HUES64 (cell line): ENCODE results near the gene PRIM2.
"Not testable (repeated sequence)": the region's sequence is repeated elsewhere in the genome, so short reads cannot be mapped to it uniquely, and the experiment has no call there.

Experiments
- H3K27ac ChIP-seq: 2 replicates; pipeline ENCODE4 v1.7.0; 2013; ENCODE audit warnings: low read depth, low read length, inconsistent platforms
- H3K27me3 ChIP-seq: 2 replicates; pipeline ENCODE4 v1.6.1; 2013; ENCODE audit warnings: mild to moderate bottlenecking, low read length; ENCODE audit not compliant: insufficient read depth
- H3K36me3 ChIP-seq: 2 replicates; pipeline ENCODE4 v1.6.1; 2013; ENCODE audit warnings: mild to moderate bottlenecking, low read length; ENCODE audit not compliant: insufficient read depth
- H3K4me1 ChIP-seq: 2 replicates; pipeline ENCODE4 v1.6.1; 2013; ENCODE audit warnings: mild to moderate bottlenecking, low read length, moderate library complexity; ENCODE audit not compliant: insufficient read depth
- H3K4me3 ChIP-seq: 2 replicates; pipeline ENCODE4 v1.5.1; 2013; ENCODE audit warnings: mild to moderate bottlenecking, low read length, moderate library complexity
- H3K9ac ChIP-seq: 2 replicates; pipeline ENCODE4 v1.6.1; 2013; ENCODE audit warnings: mild to moderate bottlenecking, low read depth, low read length
- H3K9me3 ChIP-seq: 2 replicates; pipeline ENCODE4 v1.6.1; 2013; ENCODE audit warnings: low read depth, low read length; ENCODE audit not compliant: insufficient read depth
- WGBS: fragments of 150-250, 120-280 bp; methylation state at CpG from one replicate; pipeline ENCODE4 v1.1.7; 2013; ENCODE audit warnings: missing lambda C conversion rate; 5-methylcytosine and 5-hydroxymethylcytosine counted together

Gene PRIM2

DNA sequence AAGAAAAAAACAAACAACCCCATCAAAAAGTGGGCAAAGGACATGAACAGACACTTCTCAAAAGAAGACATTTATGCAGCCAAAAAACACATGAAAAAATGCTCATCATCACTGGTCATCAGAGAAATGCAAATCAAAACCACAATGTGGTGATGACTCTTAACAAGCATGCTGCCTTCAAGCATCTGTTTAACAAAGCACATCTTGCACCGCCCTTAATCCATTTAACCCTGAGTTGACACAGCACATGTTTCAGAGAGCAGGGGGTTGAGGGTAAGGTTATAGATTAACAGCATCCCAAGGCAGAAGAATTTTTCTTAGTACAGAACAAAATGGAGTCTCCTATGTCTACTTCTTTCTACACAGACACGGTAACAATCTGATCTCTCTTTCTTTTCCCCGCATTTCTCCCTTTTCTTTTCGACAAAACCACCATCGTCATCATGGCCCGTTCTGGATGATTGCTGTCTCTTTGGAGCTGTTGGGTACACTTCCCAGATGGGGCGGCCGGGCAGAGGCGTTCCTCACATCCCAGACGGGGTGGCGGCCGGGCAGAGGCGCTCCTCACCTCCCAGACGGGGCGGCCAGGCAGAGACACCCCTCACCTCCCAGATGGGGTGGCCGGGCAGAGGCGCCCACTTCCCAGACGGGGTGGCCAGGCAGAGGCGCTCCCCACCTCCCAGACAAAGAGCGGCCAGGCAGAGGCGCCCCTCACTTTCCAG lies 7.2 kb upstream of the PRIM2 start:
- not testable (repeated sequence) for H3K9me3 ChIP-seq, H3K4me1 ChIP-seq, H3K27ac ChIP-seq, H3K9ac ChIP-seq, H3K27me3 ChIP-seq, H3K36me3 ChIP-seq, H3K4me3 ChIP-seq
- 95% methylated on average over 20 of the region's 21 CpGs for WGBS

DNA sequence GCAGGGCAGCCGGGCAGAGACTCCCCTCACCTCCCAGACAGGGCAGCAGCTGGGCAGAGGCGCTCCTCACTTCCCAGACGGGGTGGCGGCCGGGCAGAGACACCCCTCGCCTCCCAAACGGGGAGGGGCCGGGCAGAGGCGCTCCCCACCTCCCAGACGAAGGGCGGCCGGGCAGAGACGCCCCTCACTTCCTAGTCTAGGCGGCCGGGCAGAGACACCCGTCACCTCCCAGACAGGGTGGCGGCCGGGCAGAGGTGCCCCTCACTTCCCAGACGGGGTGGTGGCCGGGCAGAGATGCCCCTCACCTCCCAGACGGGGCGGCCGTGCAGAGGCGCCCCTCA lies 6.6 kb upstream of the PRIM2 start:
- H3K4me3 ChIP-seq, result no peak overlapping the region
- no peaks in the 10 kb centered on the region for H3K36me3 ChIP-seq
- no peaks in the 10 kb centered on the region for H3K9me3 ChIP-seq
- no peak overlapping the region for H3K27ac ChIP-seq
- no peak overlapping the region for H3K9ac ChIP-seq
- no peaks in the 10 kb centered on the region for H3K4me1 ChIP-seq
- 98% methylated on average over 24 of the region's 24 CpGs for WGBS
- H3K27me3 ChIP-seq, result no peaks in the 10 kb centered on the region

GRCh38 chr6:57311300-57312003 lies 6.0 kb upstream of the PRIM2 start:
- H3K27me3 ChIP-seq, result not testable (repeated sequence)
- 94% methylated on average over 40 of the region's 44 CpGs for WGBS

GRCh38 chr6:57312004-57312345 lies 5.5 kb upstream of the PRIM2 start:
- H3K9me3 ChIP-seq, result no peaks in the 10 kb centered on the region
- no peak overlapping the region for H3K9ac ChIP-seq
- no peak overlapping the region for H3K4me3 ChIP-seq
- no peak overlapping the region for H3K27ac ChIP-seq
- no peaks in the 10 kb centered on the region for H3K27me3 ChIP-seq
- H3K4me1 ChIP-seq, result no peaks in the 10 kb centered on the region
- 100% methylated on average over 2 of the region's 3 CpGs for WGBS
- no peaks in the 10 kb centered on the region for H3K36me3 ChIP-seq

More at GRCh38 chr6:57311300-57312003, 6.0 kb upstream of the PRIM2 start:
- not testable (repeated sequence) for H3K36me3 ChIP-seq, H3K9ac ChIP-seq, H3K9me3 ChIP-seq, H3K4me3 ChIP-seq, H3K27ac ChIP-seq, H3K4me1 ChIP-seq

GRCh38 chr6:57313009-57313408 lies 4.4 kb upstream of the PRIM2 start:
- Histone ChIP-seq H3K27me3 (no peaks in the 10 kb centered on the region), H3K4me3 (no peak overlapping the region), H3K36me3 (no peaks in the 10 kb centered on the region), H3K27ac (no peak overlapping the region), H3K4me1 (no peaks in the 10 kb centered on the region; the same call in 1 of the 2 replicates), H3K9me3 (no peaks in the 10 kb centered on the region), H3K9ac (no peak overlapping the region)

GRCh38 chr6:57313711-57314471 lies 3.5 kb upstream of the PRIM2 start:
- no peak overlapping the region for H3K27ac ChIP-seq
- no peak overlapping the region for H3K4me3 ChIP-seq
- H3K36me3 ChIP-seq, result peaks cover 6% of the 10 kb centered on the region
- WGBS, result 90% methylated on average over 12 of the region's 12 CpGs
- no peaks in the 10 kb centered on the region for H3K9me3 ChIP-seq
- H3K27me3 ChIP-seq, result no peaks in the 10 kb centered on the region
- no peak overlapping the region for H3K9ac ChIP-seq
- H3K4me1 ChIP-seq, result peaks cover 7% of the 10 kb centered on the region

DNA sequence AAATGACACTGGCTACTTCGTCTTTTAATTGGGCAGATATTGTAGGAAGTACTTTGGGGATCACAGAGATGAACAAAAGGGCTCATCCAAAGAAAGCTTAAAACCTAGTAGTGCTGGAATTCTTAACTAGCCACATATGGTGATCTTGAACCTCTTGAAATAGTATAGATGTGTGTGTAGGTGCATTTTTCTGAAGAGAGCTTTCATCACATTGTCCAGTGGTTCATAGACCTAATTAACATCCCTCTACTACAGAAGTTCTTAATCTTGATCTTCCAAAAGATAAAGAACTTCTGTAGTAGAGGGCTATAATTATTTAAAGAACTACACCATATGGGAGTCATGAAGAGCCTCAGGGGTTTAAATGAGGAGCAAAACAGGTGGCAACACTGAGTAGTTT lies 2.3 kb upstream of the PRIM2 start:
- Histone ChIP-seq H3K4me3 (no peak overlapping the region), H3K4me1 (peaks cover 7% of the 10 kb centered on the region), H3K27me3 (no peaks in the 10 kb centered on the region), H3K36me3 (peaks cover 18% of the 10 kb centered on the region), H3K27ac (no peak overlapping the region), H3K9me3 (no peaks in the 10 kb centered on the region), H3K9ac (no peak overlapping the region)
- 83% methylated on average over 1 of the region's 1 CpG for WGBS

- Histone ChIP-seq H3K9me3 (no peaks in the 10 kb centered on the region), H3K27ac (no peak overlapping the region), H3K4me1 (peaks cover 7% of the 10 kb centered on the region), H3K27me3 (no peaks in the 10 kb centered on the region), H3K9ac (no peak overlapping the region), H3K4me3 (no peak overlapping the region), H3K36me3 (peaks cover 25% of the 10 kb centered on the region)
- 94% methylated on average over 9 of the region's 9 CpGs for WGBS
Observed at GRCh38 chr6:57315851-57316250, 1.6 kb upstream of the PRIM2 start.

- Histone ChIP-seq H3K27me3 (no peaks in the 10 kb centered on the region), H3K9me3 (no peaks in the 10 kb centered on the region), H3K36me3 (peaks cover 33% of the 10 kb centered on the region), H3K27ac (no peak overlapping the region), H3K9ac (peak overlapping the region; percentile 90), H3K4me1 (peaks cover 7% of the 10 kb centered on the region), H3K4me3 (peak overlapping the region; percentile 88)
- WGBS, result 1% methylated on average over 26 of the region's 26 CpGs
Observed at GRCh38 chr6:57316581-57317059, 810 bp upstream of the PRIM2 start.

DNA sequence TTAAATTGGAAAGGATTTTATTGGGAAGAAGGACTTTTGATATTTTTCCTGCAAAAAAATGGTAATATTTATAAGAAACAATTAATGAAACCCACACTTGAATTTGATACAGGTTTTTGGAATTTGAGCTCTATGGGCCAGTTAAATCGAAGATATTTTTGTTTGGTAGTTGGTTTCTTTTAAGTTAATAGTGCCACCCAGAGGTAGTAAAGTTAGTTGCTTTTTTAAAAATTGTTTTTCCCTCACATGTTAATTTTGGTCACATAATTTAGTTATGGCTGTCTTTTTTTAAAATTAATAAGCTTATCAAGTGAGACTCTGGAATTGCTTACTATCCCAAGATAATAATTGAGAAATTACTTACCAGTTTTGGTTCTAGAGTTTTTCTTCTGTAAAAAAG lies 7.1 kb downstream of the PRIM2 start:
- H3K27me3 ChIP-seq, result no peaks in the 10 kb centered on the region
- peaks cover 22% of the 10 kb centered on the region for H3K9me3 ChIP-seq
- no peak overlapping the region for H3K9ac ChIP-seq
- peaks cover 100% of the 10 kb centered on the region for H3K36me3 ChIP-seq
- no peak overlapping the region for H3K4me3 ChIP-seq
- no peak overlapping the region for H3K27ac ChIP-seq
- no peaks in the 10 kb centered on the region for H3K4me1 ChIP-seq
- 88% methylated on average over 1 of the region's 1 CpG for WGBS

DNA sequence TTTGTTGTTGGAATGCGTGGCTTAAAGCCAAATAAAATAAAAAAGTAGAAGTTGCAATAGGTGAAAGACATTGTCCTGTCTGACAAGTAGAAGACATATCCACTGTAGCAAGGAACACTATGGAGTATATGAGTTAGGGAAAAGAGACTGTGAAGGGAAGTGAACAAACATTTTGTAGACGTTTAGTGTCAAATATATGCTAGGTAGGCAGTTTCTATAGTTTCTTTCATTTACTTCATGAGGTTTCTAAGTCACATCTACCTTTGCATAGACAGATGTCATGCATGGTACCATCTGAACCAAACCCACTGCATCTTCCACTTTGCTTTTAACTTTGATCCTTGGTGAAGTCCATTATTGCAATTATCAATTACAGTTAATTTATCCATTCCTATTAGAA lies 9.9 kb downstream of the PRIM2 start:
- H3K4me3 ChIP-seq, result no peak overlapping the region
- no peak overlapping the region for H3K9ac ChIP-seq
- no peaks in the 10 kb centered on the region for H3K4me1 ChIP-seq
- 92% methylated on average over 2 of the region's 2 CpGs for WGBS
- peaks cover 48% of the 10 kb centered on the region for H3K9me3 ChIP-seq
- peaks cover 100% of the 10 kb centered on the region for H3K36me3 ChIP-seq
- no peak overlapping the region for H3K27ac ChIP-seq
- no peaks in the 10 kb centered on the region for H3K27me3 ChIP-seq
